SK-N-SH (cell line): ENCODE data around the gene ACTN4.

Experiments
- CTCF ChIP-seq: fragments of 200-600 bp; sonication (generic); IDR thresholded peaks from 2 replicates; pipeline ENCODE4 v1.6.1; 2017; ENCODE audit warnings: antibody characterized with exemption, mild to moderate bottlenecking, moderate library complexity
- EP300 ChIP-seq, 2 experiments: IDR thresholded peaks; 2 replicates each; pipeline versions ENCODE4 v1.4.0 to v1.6.1; 2012; ENCODE audit warnings: borderline replicate concordance in 1 of 2, low read depth in 1 of 2, low read length in 1 of 2
- EZH2phosphoT487 ChIP-seq: fragments of 200-600 bp; sonication (generic); IDR thresholded peaks from 2 replicates; pipeline ENCODE4 v1.6.1; 2017; ENCODE audit warnings: low read depth, mixed run types, mild to moderate bottlenecking, antibody characterized with exemption, moderate library complexity, borderline replicate concordance
- JUND ChIP-seq: IDR thresholded peaks from 2 replicates; pipeline ENCODE4 v1.4.0; 2012
- POLR2AphosphoS5 ChIP-seq: IDR thresholded peaks from 2 replicates; pipeline ENCODE4 v1.6.1; 2012; ENCODE audit warnings: low read depth, low read length
- RCOR1 ChIP-seq: fragments of 150-350 bp; IDR thresholded peaks from 2 replicates; pipeline ENCODE4 v1.6.1; 2017; ENCODE audit warnings: antibody characterized with exemption, low read length
- REST ChIP-seq: IDR thresholded peaks from 2 replicates; pipeline ENCODE4 v1.6.1; 2012; ENCODE audit warnings: mild to moderate bottlenecking, low read depth, low read length, moderate library complexity
- RFX5 ChIP-seq: IDR thresholded peaks from 2 replicates; pipeline ENCODE4 v1.6.1; 2012; ENCODE audit warnings: mild to moderate bottlenecking, improper control_type of control experiment, low read length
- RXRA ChIP-seq: IDR thresholded peaks from 2 replicates; pipeline ENCODE4 v1.4.0; 2012; ENCODE audit warnings: low read depth, mild to moderate bottlenecking, borderline replicate concordance
- SMC3 ChIP-seq: IDR thresholded peaks from 2 replicates; pipeline ENCODE4 v1.6.1; 2012; ENCODE audit warnings: low read depth, low read length, improper control_type of control experiment
- TCF12 ChIP-seq: IDR thresholded peaks from 2 replicates; pipeline ENCODE4 v1.4.0; 2012
- TEAD4 ChIP-seq: IDR thresholded peaks from 2 replicates; pipeline ENCODE4 v1.4.0; 2012; ENCODE audit warnings: mild to moderate bottlenecking, borderline replicate concordance; ENCODE audit not compliant: insufficient read depth
- USF1 ChIP-seq: IDR thresholded peaks from 2 replicates; pipeline ENCODE4 v1.4.0; 2012; ENCODE audit warnings: low read depth, borderline replicate concordance
- YY1 ChIP-seq: IDR thresholded peaks from 2 replicates; pipeline ENCODE4 v1.4.0; 2012; ENCODE audit warnings: low read depth, mild to moderate bottlenecking

- TF ChIP-seq TEAD4 (no peak), TCF12 (no peak), POLR2AphosphoS5 (no peak), CTCF (no peak), REST (no peak), RFX5 (no peak), EP300 (IDR thresholded peaks at IDR 0.05; ENCODE audit: borderline replicate concordance in 1 of 2, low read depth in 1 of 2, low read length in 1 of 2) (no peak), YY1 (no peak), EZH2phosphoT487 (no peak), RXRA (no peak), SMC3 (no peak), USF1 (no peak), RCOR1 (no peak), JUND (no peak)
These were observed 126.9 kb downstream of the ACTN4 start for GRCh38 chr19:38774181-38774950.
